Measurements from ENCODE around the gene LRRIQ4. TPM values are rescaled to one million over a fixed set of nuclear protein-coding genes. Genes with fewer than 3 reads are reported as not detected.

The LRRIQ4 gene
- total RNA-seq, 1 donor from 2014 or later = not detected

- Mint-ChIP-seq H3K4me1 (ENCODE audit: low read depth) (no peaks in the 10 kb centered on the region), H3K4me3 (ENCODE audit: unreplicated experiment) (no peak overlapping the region), H3K27ac (ENCODE audit: unreplicated experiment) (no peak overlapping the region), H3K27me3 (ENCODE audit: low read depth) (peaks cover 18% of the 10 kb centered on the region), H3K36me3 (ENCODE audit: low read depth) (no peaks in the 10 kb centered on the region), H3K9me3 (ENCODE audit: low read depth) (no peaks in the 10 kb centered on the region)
- DNase-seq (ENCODE audit: low spot score) = no peak
- TF ChIP-seq CTCF (IDR thresholded peaks at IDR 0.05) = no peak
Observed at GRCh38 chr3:169855514-169855913, 42.8 kb downstream of the LRRIQ4 start.

GRCh38 chr3:169857811-169858210 is 45.1 kb downstream of the LRRIQ4 start:
- Mint-ChIP-seq H3K9me3 (ENCODE audit: low read depth) (no peaks in the 10 kb centered on the region), H3K36me3 (ENCODE audit: low read depth) (no peaks in the 10 kb centered on the region), H3K27me3 (ENCODE audit: low read depth) (peaks cover 17% of the 10 kb centered on the region), H3K27ac (ENCODE audit: unreplicated experiment) (no peak overlapping the region), H3K4me3 (ENCODE audit: unreplicated experiment) (no peak overlapping the region), H3K4me1 (ENCODE audit: low read depth) (no peaks in the 10 kb centered on the region)
- no peak for TF ChIP-seq CTCF (IDR thresholded peaks at IDR 0.05)
- no peak for DNase-seq (ENCODE audit: low spot score)

DNA sequence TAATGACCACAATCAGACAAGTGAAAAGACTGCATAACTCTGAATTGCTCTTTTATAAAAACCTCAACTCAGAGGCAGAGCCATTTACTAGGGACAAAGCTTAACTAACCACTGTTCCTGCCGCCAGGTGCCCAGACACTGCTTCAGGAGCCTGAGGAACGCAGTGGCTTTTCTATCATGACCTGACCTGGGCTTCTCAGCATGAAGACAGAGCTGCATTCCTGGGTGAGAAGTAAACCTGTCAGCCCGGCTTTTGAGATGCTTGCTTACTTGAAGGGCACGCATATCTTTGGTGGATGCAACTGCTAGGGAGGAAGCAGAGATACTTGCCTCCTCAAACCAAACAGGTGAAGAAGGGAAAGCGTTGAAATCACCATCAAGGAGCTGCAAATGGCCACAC is 49.2 kb downstream of the LRRIQ4 start:
- no peaks in the 10 kb centered on the region for H3K36me3 Mint-ChIP-seq (ENCODE audit: low read depth)

GRCh38 chr3:169863458-169863899 is 50.8 kb downstream of the LRRIQ4 start:
- H3K9me3 Mint-ChIP-seq (ENCODE audit: low read depth) = no peaks in the 10 kb centered on the region
- H3K36me3 Mint-ChIP-seq (ENCODE audit: low read depth) = no peaks in the 10 kb centered on the region
- H3K4me3 Mint-ChIP-seq (ENCODE audit: unreplicated experiment) = no peak overlapping the region
- H3K27me3 Mint-ChIP-seq (ENCODE audit: low read depth) = peaks cover 1% of the 10 kb centered on the region
- no peak for DNase-seq (ENCODE audit: low spot score)
- no peak overlapping the region for H3K27ac Mint-ChIP-seq (ENCODE audit: unreplicated experiment)
- H3K4me1 Mint-ChIP-seq (ENCODE audit: low read depth) = peaks cover 6% of the 10 kb centered on the region
- TF ChIP-seq CTCF (IDR thresholded peaks at IDR 0.05) = peak; percentile 98

More for the DNA sequence above, 49.2 kb downstream of the LRRIQ4 start:
- no peak for DNase-seq (ENCODE audit: low spot score)
- H3K27ac Mint-ChIP-seq (ENCODE audit: unreplicated experiment) = no peak overlapping the region
- peaks cover 4% of the 10 kb centered on the region for H3K27me3 Mint-ChIP-seq (ENCODE audit: low read depth)
- peaks cover 6% of the 10 kb centered on the region for H3K4me1 Mint-ChIP-seq (ENCODE audit: low read depth)
- H3K4me3 Mint-ChIP-seq (ENCODE audit: unreplicated experiment) = no peak overlapping the region
- no peak for TF ChIP-seq CTCF (IDR thresholded peaks at IDR 0.05)
- H3K9me3 Mint-ChIP-seq (ENCODE audit: low read depth) = no peaks in the 10 kb centered on the region

DNA sequence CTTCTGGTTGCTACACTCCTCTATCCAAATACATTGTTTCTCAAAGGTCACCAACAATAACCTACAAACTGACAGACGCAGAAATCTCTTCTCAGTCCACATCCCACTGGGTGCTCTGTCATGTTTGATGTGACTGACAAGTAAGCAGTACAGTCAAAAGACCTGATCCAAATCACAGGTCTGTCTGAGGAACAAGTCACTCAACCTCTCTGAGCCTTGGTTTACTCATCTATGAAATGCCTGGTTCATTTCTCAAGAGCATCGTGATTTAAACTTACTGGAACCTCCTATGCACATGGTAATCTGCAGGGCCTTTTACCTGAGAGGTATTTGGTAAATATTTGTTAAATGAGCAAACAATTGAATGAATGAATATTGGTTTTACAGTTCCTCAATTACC is 51.6 kb downstream of the LRRIQ4 start:
- no peak for TF ChIP-seq CTCF (IDR thresholded peaks at IDR 0.05)
- no peak for DNase-seq (ENCODE audit: low spot score)
- H3K9me3 Mint-ChIP-seq (ENCODE audit: low read depth) = no peaks in the 10 kb centered on the region
- no peak overlapping the region for H3K4me3 Mint-ChIP-seq (ENCODE audit: unreplicated experiment)
- no peak overlapping the region for H3K27ac Mint-ChIP-seq (ENCODE audit: unreplicated experiment)
- no peaks in the 10 kb centered on the region for H3K36me3 Mint-ChIP-seq (ENCODE audit: low read depth)
- peaks cover 1% of the 10 kb centered on the region for H3K27me3 Mint-ChIP-seq (ENCODE audit: low read depth)
- H3K4me1 Mint-ChIP-seq (ENCODE audit: low read depth) = peaks cover 6% of the 10 kb centered on the region

Measured in chondrocyte (in vitro differentiated cells).